Measurements from ENCODE around the gene RNF212. TPM values are rescaled to one million over a fixed set of nuclear protein-coding genes. Genes with fewer than 3 reads are reported as not detected.

RNF212 gene
- total and polyA plus RNA-seq, 2 of the 13 experiments (the other 11 are each of a cell fraction or from before 2014, with no cell fraction given) = not detected

- TF ChIP-seq, protein P1, sequence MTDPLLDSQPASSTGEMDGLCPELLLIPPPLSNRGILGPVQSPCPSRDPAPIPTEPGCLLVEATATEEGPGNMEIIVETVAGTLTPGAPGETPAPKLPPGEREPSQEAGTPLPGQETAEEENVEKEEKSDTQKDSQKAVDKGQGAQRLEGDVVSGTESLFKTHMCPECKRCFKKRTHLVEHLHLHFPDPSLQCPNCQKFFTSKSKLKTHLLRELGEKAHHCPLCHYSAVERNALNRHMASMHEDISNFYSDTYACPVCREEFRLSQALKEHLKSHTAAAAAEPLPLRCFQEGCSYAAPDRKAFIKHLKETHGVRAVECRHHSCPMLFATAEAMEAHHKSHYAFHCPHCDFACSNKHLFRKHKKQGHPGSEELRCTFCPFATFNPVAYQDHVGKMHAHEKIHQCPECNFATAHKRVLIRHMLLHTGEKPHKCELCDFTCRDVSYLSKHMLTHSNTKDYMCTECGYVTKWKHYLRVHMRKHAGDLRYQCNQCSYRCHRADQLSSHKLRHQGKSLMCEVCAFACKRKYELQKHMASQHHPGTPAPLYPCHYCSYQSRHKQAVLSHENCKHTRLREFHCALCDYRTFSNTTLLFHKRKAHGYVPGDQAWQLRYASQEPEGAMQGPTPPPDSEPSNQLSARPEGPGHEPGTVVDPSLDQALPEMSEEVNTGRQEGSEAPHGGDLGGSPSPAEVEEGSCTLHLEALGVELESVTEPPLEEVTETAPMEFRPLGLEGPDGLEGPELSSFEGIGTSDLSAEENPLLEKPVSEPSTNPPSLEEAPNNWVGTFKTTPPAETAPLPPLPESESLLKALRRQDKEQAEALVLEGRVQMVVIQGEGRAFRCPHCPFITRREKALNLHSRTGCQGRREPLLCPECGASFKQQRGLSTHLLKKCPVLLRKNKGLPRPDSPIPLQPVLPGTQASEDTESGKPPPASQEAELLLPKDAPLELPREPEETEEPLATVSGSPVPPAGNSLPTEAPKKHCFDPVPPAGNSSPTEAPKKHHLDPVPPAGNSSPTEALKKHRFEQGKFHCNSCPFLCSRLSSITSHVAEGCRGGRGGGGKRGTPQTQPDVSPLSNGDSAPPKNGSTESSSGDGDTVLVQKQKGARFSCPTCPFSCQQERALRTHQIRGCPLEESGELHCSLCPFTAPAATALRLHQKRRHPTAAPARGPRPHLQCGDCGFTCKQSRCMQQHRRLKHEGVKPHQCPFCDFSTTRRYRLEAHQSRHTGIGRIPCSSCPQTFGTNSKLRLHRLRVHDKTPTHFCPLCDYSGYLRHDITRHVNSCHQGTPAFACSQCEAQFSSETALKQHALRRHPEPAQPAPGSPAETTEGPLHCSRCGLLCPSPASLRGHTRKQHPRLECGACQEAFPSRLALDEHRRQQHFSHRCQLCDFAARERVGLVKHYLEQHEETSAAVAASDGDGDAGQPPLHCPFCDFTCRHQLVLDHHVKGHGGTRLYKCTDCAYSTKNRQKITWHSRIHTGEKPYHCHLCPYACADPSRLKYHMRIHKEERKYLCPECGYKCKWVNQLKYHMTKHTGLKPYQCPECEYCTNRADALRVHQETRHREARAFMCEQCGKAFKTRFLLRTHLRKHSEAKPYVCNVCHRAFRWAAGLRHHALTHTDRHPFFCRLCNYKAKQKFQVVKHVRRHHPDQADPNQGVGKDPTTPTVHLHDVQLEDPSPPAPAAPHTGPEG (CRISPR knock-in tag; IDR thresholded peaks at IDR 0.05) = peak; percentile 37; the same call in 1 of the 2 replicates
- TF ChIP-seq SP1 (IDR thresholded peaks at IDR 0.05) (no peak), SP1 (CRISPR knock-in tag; IDR thresholded peaks at IDR 0.05) (0 out of 2 replicates have a peak, but pooled peaks have one; percentile 36), NCOA2 (CRISPR knock-in tag; IDR thresholded peaks at IDR 0.05) (no peak), RNF2 (conservative IDR thresholded peaks at IDR 0.05; ENCODE audit: low read depth) (no peak), ZNF580 (CRISPR knock-in tag; IDR thresholded peaks at IDR 0.05; ENCODE audit: borderline replicate concordance, low read depth) (0 out of 2 replicates have a peak, but pooled peaks have one; percentile 32), AGO2 (optimal IDR thresholded peaks at IDR 0.05; ENCODE audit: low read depth, low read length) (no peak), CTCF (CRISPR knock-in tag; IDR thresholded peaks at IDR 0.05) (peak; percentile 99), ZNF740 (CRISPR knock-in tag; IDR thresholded peaks at IDR 0.05) (peak; percentile 33; the same call in 1 of the 2 replicates)
These were observed 17.2 kb upstream of the RNF212 start (continued) for GRCh38 chr4:1130316-1131186.

Data from HepG2 (cell line).